Activated T-helper 1 cell treated with anti-CD3 and anti-CD28 coated beads, Interleukin-12 subunit alpha, Interleukin-12 subunit beta, Interleukin-2, Interleukin-4 antibody, amounts not matched to agents 30 ng/mL and 10 ng/mL and 1 ng/mL, durations not matched to agents 14 hours and 24 hours and 36 hours (primary cell): ENCODE data around the gene CHKA. TPM values are rescaled to one million over a fixed set of nuclear protein-coding genes. Genes with fewer than 3 reads are reported as not detected.
A peak's percentile ranks its signal among the peaks of the same experiment; 100 is the strongest.

Experiments
- DNase-seq: peaks from one replicate; pipeline ENCODE4 v3.0.0; 2021; ENCODE audit warnings: low spot score
- H3K27ac Mint-ChIP-seq: one replicate; pipeline ENCODE4 v1.8.0; 2021; ENCODE audit warnings: mild to moderate bottlenecking, mixed read lengths
- H3K27me3 Mint-ChIP-seq: one replicate; pipeline ENCODE4 v1.8.0; 2022; ENCODE audit warnings: mild to moderate bottlenecking, moderate library complexity, mixed read lengths; ENCODE audit not compliant: insufficient read depth
- H3K36me3 Mint-ChIP-seq: one replicate; pipeline ENCODE4 v1.8.0; 2021; ENCODE audit warnings: low read depth, mixed read lengths
- H3K4me1 Mint-ChIP-seq: one replicate; pipeline ENCODE4 v1.8.0; 2021; ENCODE audit warnings: low read depth, mixed read lengths
- H3K4me3 Mint-ChIP-seq: one replicate; pipeline ENCODE4 v1.8.0; 2021; ENCODE audit warnings: mild to moderate bottlenecking, moderate library complexity, mixed read lengths
- H3K9me3 Mint-ChIP-seq: one replicate; pipeline ENCODE4 v1.8.0; 2021; ENCODE audit warnings: mixed read lengths
- intact Hi-C: fragments of 100-400 bp; cut with micrococcal nuclease; formaldehyde crosslinking; loops from one replicate; pipeline ENCODE4 v1.15.1; 2024
- total RNA-seq: library from RNA; stranded (reverse); gene quantifications from 2 replicates; pipeline ENCODE4 v1.2.3, GENCODE V29; 2022

Gene CHKA
- total RNA-seq, 1 donor from 2014 or later = 13.7 TPM

GRCh38 chr11:68071281-68072048 lies 49.7 kb downstream of the CHKA start:
- Mint-ChIP-seq H3K4me1 (no peaks in the 10 kb centered on the region), H3K9me3 (no peaks in the 10 kb centered on the region)

GRCh38 chr11:68067991-68068390 lies 53.2 kb downstream of the CHKA start:
- H3K4me3 Mint-ChIP-seq = no peak overlapping the region
- no peaks in the 10 kb centered on the region for H3K27me3 Mint-ChIP-seq
- H3K4me1 Mint-ChIP-seq = no peaks in the 10 kb centered on the region
- no peaks in the 10 kb centered on the region for H3K9me3 Mint-ChIP-seq
- intact Hi-C loops = no loop called here
- no peak overlapping the region for H3K27ac Mint-ChIP-seq
- no peak for DNase-seq
- H3K36me3 Mint-ChIP-seq = peaks cover 17% of the 10 kb centered on the region

More at GRCh38 chr11:68071281-68072048, 49.7 kb downstream of the CHKA start:
- intact Hi-C loops = no loop called here
- no peak for DNase-seq
- peaks cover 9% of the 10 kb centered on the region for H3K36me3 Mint-ChIP-seq
- no peak overlapping the region for H3K27ac Mint-ChIP-seq
- H3K27me3 Mint-ChIP-seq = no peaks in the 10 kb centered on the region
- no peak overlapping the region for H3K4me3 Mint-ChIP-seq

- Mint-ChIP-seq H3K27ac (no peak overlapping the region), H3K36me3 (peaks cover 17% of the 10 kb centered on the region), H3K4me1 (no peaks in the 10 kb centered on the region), H3K4me3 (no peak overlapping the region), H3K27me3 (no peaks in the 10 kb centered on the region), H3K9me3 (no peaks in the 10 kb centered on the region)
- intact Hi-C loops = no loop called here
- no peak for DNase-seq
These were observed 54.4 kb downstream of the CHKA start for GRCh38 chr11:68066742-68067141.

GRCh38 chr11:68065841-68066240 lies 55.3 kb downstream of the CHKA start:
- H3K27ac Mint-ChIP-seq = no peak overlapping the region

GRCh38 chr11:68064926-68065325 lies 56.3 kb downstream of the CHKA start:
- H3K9me3 Mint-ChIP-seq = no peaks in the 10 kb centered on the region
- H3K4me1 Mint-ChIP-seq = no peaks in the 10 kb centered on the region
- no peak overlapping the region for H3K4me3 Mint-ChIP-seq
- DNase-seq = no peak
- intact Hi-C loops = no loop called here
- peaks cover 17% of the 10 kb centered on the region for H3K36me3 Mint-ChIP-seq
- H3K27me3 Mint-ChIP-seq = no peaks in the 10 kb centered on the region
- H3K27ac Mint-ChIP-seq = no peak overlapping the region

More at GRCh38 chr11:68065841-68066240, 55.3 kb downstream of the CHKA start:
- H3K36me3 Mint-ChIP-seq = peaks cover 17% of the 10 kb centered on the region
- intact Hi-C loops = no loop called here
- H3K4me3 Mint-ChIP-seq = no peak overlapping the region
- no peaks in the 10 kb centered on the region for H3K27me3 Mint-ChIP-seq
- no peaks in the 10 kb centered on the region for H3K9me3 Mint-ChIP-seq
- H3K4me1 Mint-ChIP-seq = no peaks in the 10 kb centered on the region
- DNase-seq = no peak

GRCh38 chr11:68061508-68061907 lies 59.7 kb downstream of the CHKA start:
- no peak for DNase-seq
- no peak overlapping the region for H3K27ac Mint-ChIP-seq
- H3K4me3 Mint-ChIP-seq = no peak overlapping the region
- no peaks in the 10 kb centered on the region for H3K27me3 Mint-ChIP-seq
- H3K36me3 Mint-ChIP-seq = peaks cover 11% of the 10 kb centered on the region
- intact Hi-C loops = no loop called here
- H3K4me1 Mint-ChIP-seq = no peaks in the 10 kb centered on the region
- H3K9me3 Mint-ChIP-seq = no peaks in the 10 kb centered on the region

GRCh38 chr11:68057807-68058206 lies 63.4 kb downstream of the CHKA start:
- intact Hi-C loops = no loop called here
- no peak overlapping the region for H3K4me3 Mint-ChIP-seq
- H3K27me3 Mint-ChIP-seq = no peaks in the 10 kb centered on the region
- no peak for DNase-seq
- H3K27ac Mint-ChIP-seq = no peak overlapping the region
- H3K9me3 Mint-ChIP-seq = no peaks in the 10 kb centered on the region
- H3K36me3 Mint-ChIP-seq = peaks cover 7% of the 10 kb centered on the region
- H3K4me1 Mint-ChIP-seq = no peaks in the 10 kb centered on the region

- Mint-ChIP-seq H3K4me3 (no peak overlapping the region), H3K9me3 (no peaks in the 10 kb centered on the region), H3K27ac (no peak overlapping the region), H3K36me3 (peaks cover 13% of the 10 kb centered on the region), H3K27me3 (no peaks in the 10 kb centered on the region), H3K4me1 (no peaks in the 10 kb centered on the region)
- intact Hi-C loops = no loop called here
- no peak for DNase-seq
These were observed 64.6 kb downstream of the CHKA start for GRCh38 chr11:68056317-68057285.

GRCh38 chr11:68053981-68054812 lies 67.0 kb downstream of the CHKA start:
- Mint-ChIP-seq H3K36me3 (peaks cover 16% of the 10 kb centered on the region), H3K27me3 (no peaks in the 10 kb centered on the region), H3K9me3 (no peaks in the 10 kb centered on the region), H3K4me1 (no peaks in the 10 kb centered on the region), H3K27ac (peak overlapping the region; percentile 6), H3K4me3 (no peak overlapping the region)
- intact Hi-C loops = no loop called here
- DNase-seq = no peak

- Mint-ChIP-seq H3K36me3 (peaks cover 16% of the 10 kb centered on the region), H3K9me3 (no peaks in the 10 kb centered on the region), H3K4me3 (no peak overlapping the region), H3K4me1 (no peaks in the 10 kb centered on the region), H3K27me3 (no peaks in the 10 kb centered on the region), H3K27ac (no peak overlapping the region)
- DNase-seq = no peak
- intact Hi-C loops = no loop called here
These were observed 68.1 kb downstream of the CHKA start for GRCh38 chr11:68053117-68053516.

- Mint-ChIP-seq H3K36me3 (peaks cover 18% of the 10 kb centered on the region), H3K4me1 (no peaks in the 10 kb centered on the region), H3K27ac (no peak overlapping the region), H3K27me3 (no peaks in the 10 kb centered on the region), H3K9me3 (no peaks in the 10 kb centered on the region), H3K4me3 (no peak overlapping the region)
- intact Hi-C loops = no loop called here
- DNase-seq = no peak
These were observed 68.9 kb downstream of the CHKA start for GRCh38 chr11:68052137-68052873.
